ENCODE results near the gene SPAM1.
"Not testable (repeated sequence)": the region's sequence is repeated elsewhere in the genome, so short reads cannot be mapped to it uniquely, and the experiment has no call there.

Gene SPAM1

DNA sequence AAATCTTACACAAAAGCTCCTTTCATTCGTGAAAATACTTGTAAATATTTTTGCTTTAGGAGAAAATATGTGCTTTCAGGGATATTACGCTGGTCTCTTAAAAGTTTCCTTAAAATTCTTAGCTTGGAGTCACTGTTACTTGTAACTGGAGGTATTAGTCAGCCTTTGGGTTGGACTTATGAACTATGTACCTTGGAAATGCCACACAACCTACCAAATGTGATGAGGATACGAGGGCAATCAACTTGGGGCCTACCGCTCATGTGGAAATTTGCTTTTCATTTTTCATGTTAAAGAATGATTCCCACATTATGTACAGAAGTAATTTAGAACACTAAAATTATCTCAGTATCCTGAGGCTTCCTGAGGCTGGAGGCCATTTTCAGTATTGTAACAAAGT is 23.1 kb downstream of the SPAM1 start:
- DNase-seq (ENCODE audit: low read depth in 3 of 3, low spot score in 1 of 3): no peak

DNA sequence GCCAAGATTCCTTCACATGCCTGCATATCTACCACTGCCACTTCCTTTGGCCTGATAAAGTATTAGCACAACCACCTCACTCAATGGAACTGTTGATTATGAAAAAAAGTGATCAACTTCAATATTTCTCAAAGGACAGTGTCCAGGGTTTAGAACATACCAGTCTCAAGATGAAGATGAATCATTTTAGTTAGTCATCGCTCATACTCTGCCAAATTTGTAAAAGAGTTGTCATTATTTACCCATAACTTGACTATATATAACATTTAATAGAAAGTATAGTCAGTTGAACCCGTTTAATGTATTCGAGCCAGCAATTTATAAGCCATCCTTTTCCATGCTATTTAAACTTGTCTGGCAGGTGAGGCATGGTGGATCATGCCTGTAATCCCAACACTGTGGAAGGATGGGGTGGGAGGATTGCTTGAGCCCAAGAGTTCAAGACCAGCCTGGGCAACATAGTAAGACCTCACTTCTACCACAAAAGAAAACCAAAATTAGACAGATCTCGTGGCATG is 33.2 kb downstream of the SPAM1 start:
- DNase-seq (ENCODE audit: low read depth in 3 of 3, low spot score in 1 of 3): no peak

DNA sequence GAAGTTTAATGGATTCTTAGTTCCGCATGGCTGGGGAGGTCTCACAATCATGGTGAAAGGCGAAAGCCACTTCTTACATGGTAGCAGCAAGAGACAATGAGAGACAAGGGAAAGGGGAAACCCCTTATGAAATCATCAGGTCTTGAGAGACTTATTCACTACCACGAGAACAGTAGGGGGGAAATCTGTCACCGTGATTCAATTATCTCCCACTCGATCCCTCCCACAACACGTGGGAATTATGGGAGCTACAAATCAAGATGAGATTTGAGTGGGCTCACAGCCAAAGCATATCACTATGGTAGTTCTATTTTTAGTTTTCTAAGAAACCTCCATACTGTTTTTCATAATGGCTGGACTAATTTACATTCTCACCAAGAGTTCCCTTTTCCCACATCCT is 36.7 kb downstream of the SPAM1 start:
- no peak for DNase-seq (ENCODE audit: low read depth in 3 of 3, low spot score in 1 of 3)

DNA sequence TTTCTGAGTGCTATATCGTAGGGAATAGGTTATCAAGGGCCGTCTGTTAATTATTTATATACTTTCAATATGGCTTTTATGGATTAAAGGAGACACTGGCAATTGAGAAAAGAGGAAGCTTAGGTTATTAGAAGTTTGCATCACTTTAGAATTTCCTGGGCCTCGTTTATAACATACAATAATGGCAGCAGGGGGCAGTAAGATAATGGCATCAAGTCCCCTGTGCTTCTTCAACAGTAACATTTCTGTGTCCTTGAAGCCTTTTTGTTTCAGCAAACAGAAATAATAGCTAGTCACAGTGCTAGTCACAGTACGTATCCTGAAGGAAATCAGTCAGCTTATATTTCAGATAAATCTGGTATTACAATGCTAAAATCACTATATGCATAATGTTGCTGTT is 41.9 kb downstream of the SPAM1 start:
- no peak for DNase-seq (ENCODE audit: low read depth in 3 of 3, low spot score in 1 of 3)

DNA sequence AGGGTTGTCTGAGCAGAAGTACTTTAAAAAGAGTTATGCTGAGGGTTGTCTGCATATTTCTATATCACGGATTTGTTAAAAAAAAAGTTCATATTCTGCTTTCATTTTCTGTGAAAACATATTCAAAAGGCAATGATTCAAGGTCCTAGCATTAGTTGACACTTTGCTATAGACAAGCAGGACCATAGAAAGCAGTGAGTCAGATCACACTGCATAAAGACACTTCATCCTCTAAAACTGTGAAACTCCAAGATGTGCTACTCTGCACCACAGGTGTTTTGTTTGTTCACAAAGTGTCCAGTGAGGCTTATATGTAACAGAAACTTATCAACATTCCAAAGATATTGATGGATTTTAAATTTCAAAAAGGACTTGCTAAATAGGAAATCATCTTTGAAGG is 47.0 kb downstream of the SPAM1 start:
- DNase-seq (ENCODE audit: low read depth in 3 of 3, low spot score in 1 of 3): no peak

DNA sequence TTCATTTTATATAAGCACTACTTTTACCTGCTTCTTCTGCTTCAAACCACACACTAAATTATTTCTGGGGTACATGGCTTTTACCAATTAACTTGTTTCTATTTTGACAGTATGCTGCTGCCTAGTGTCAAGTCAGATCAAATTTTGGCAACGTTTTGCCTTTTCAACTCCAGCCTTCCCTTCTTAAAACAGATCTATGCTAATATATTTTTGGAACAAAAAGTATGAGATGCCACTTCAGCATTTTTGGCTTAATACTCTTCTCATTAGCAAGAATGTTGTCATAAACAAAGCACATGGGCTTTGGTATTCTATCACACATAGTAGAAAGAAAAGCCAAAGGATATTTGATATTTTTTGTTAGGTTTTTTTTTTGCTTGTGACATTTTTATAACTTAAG is 47.8 kb downstream of the SPAM1 start:
- DNase-seq (ENCODE audit: low read depth in 3 of 3, low spot score in 1 of 3): no peak

DNA sequence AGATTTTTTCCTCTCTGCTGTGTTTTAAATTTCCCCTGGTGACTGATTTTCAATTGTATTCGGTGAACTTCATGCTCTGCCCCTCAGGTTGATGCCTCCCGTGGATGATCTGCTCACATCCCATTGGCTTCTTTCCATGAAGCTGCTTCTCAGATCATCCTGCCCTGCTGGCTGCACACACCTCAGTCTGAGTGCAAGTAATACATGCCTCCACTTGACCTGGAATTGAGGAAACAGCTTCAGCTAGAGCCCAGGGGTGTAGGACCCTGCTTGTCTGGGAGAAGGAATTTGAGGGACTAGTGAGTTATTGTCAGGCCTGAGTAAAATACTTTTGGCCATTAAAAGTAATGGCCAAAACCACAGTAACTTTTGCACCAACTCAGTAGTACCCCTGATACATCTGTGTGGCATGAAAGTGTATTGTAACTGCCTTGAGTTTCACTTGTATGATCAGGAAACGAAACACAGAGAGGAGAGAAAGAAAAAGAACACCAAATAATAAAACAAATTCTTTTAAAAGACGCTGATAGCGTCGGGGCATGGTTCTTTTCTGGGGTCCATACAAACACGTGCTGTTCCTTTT is 49.4 kb downstream of the SPAM1 start:
- DNase-seq (ENCODE audit: low read depth in 3 of 3, low spot score in 1 of 3): no peak

DNA sequence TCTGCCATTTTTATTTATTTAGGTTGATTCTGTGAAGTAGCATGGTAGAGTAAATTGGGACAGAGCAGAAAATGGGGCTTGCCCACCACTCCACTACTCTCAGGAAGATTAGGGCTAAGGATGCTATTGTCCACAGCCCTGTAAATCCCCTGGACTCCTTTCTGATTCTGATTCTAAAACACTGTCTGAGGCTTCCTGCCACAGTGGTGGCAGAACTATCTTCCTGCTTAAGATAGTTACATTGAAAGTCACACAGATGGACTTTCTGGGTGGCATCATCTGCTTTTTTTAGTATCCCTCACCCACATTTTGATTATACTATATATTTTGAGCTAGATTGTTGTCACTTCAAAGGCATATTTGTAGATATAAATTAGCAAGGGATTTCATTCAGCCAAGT is 50.0 kb downstream of the SPAM1 start:
- DNase-seq (ENCODE audit: low read depth in 3 of 3, low spot score in 1 of 3): no peak

DNA sequence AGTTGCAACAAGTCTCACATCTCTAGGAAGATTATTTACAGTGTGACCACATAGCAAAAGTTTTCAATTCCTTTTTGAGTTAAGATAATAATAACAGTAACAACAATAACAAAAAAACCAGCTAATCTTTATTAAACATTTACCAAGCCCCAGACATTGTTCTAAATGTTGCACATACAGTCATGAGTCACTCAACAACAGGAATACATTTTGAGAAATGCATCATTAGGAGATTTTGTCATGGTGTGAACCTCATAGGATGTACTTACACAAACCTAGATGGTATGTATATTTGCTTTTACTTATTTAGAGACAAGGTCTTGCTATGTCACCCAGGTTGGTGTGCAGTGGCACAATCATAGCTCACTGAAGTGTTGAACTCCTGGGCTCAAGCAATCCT is 52.0 kb downstream of the SPAM1 start:
- DNase-seq (ENCODE audit: low read depth in 3 of 3, low spot score in 1 of 3): no peak

DNA sequence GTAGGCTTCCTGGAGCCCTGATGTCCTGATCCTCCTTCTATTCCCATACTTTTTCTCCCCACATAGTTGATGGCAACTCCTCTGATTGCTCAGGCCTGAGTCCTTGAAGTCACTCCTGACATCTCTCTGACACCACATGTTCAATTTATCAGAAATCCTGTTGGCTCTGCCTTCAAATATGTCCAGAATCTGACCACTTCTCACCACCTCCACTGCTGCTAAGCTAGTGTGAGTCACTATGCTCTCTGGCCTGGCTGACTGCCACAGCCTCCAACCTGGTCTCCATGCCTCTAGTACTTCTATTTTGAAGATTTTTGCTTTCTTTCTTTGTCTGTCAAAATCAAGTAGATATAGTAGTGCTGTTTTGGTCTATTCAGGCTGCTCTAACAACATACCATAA is 54.8 kb downstream of the SPAM1 start:
- DNase-seq (ENCODE audit: low read depth in 3 of 3, low spot score in 1 of 3): no peak

DNA sequence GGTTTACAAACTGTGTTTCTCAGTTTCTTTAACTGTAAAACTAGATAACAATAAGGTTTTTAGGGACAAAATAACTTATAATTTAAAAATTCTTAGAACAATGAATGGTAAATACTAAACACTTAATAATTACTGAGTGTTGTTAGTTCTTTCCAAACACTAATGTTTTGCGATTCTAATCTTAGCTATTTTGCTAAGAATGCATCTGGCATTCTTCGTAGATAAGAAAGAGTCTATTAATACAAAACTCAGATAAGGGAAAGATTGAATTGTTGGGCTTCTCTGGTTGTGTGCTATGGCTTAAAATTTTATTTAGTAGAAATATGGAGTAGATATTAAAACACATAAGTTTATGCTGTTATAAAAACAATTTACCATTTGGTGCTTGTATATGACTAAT is 62.4 kb downstream of the SPAM1 start:
- DNase-seq (ENCODE audit: low read depth in 3 of 3, low spot score in 1 of 3): no peak

DNA sequence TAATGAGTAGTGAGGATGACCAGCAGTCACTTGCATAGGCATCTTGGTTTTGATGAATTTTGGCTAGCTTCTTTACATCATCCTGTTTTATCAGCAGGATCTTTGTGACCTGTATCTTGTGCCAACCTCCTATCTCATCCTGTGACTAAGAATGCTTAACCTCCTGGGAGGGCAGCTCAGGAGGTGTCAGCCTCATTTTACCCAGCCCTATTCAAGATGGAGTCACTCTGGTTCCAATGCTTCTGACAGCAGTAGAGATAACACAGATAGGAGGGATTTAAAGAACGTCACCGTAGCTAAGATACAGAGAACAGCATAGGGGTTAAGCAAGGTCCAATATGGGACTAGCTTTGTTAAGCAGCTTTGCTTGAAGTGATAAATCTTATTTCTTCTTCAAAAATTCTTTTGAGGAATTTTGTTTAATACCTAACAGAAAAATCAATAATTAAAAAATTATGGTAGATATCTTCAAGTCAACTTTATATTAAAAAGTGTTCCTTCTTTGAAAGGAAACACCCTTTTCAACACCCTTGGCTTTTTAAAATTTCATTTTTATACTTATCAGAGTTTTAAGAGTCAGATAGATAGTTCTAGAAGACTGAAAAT is 68.0 kb downstream of the SPAM1 start:
- no peak for DNase-seq (ENCODE audit: low read depth in 3 of 3, low spot score in 1 of 3)

DNA sequence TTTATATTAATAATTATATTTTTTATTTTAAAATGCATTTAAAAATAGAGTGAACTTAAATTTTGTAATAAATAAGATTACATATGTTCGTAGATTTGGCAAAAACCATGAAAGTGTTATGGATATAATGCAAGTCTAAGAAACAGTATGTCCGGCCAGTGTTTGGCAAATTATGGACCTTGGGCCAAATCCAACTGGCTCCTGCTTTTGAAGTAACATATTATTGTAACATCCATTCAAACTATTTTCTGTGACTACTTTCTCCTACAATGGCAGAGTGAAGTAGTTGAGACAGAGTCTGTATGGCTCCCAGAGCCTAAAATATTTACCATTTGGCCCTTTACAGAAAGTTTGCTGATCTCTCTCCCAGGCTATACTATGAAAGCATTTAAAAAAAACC is 69.0 kb downstream of the SPAM1 start:
- DNase-seq (ENCODE audit: low read depth in 3 of 3, low spot score in 1 of 3): no peak

DNA sequence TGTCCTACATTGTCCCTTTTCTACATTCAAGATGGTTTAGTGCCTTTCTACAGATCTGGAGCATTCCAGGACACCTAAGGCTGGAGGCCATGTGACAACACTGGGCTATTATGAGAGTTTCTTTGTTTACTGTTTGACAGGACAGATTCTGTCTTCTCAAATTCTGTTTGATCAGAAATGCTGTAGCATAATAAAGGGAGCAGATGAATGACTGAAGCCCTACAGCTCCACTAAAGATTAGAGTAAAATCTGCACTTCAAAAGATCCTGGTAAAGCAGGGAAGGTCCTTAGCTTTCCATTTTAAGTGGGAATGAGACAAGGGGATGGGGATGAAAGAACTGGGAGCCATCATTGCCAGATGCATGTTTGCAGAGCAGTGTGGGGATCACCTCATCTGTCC is 69.4 kb downstream of the SPAM1 start:
- DNase-seq (ENCODE audit: low read depth in 3 of 3, low spot score in 1 of 3): no peak

DNA sequence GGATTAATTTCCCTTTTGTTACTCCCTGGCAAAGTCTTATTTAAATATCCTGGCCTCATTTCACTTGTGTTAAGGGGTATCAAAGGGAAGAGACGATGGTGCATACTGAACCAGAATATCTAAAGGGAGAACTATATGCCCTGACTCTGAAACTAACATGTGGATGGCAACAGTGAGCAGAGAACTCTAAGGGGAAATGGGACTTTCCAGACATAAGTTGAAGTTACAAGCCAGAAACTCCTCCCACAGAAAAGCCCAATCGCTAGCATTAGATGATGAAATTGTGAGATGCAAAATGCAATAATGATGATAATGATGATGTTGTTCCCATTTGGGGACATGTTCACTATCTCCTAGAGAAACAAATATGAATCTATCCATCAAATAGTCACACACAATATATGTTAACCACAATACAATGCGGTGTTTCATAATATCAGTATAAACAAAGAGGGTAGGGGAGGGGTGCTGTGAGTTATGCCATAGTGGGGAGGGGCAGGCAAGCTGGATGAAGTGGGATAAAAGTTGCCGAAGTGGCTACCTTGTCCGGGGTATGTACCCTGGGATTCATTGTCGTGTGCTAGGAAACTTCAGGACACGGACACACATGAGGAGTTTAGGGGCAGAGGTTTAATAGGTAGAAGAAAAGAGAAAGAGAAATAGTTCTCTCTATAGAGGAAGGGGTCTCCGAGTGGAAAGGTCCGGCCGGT is 70.7 kb downstream of the SPAM1 start:
- DNase-seq (ENCODE audit: low read depth in 3 of 3, low spot score in 1 of 3): no peak

DNA sequence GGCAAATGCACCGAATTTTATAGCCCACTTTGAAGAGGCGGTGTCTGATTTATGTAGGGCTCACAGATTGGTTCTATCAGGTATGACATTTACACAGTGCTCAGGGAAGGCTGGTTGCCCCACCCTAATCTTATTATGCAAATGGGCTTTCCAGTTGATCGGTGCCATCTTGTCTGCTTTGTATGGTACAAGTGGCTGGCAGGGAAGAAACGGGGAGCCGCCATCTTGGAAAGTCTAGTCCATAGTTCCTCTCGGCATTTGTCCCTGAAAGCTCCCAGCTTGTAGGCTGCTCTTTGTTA is 71.2 kb downstream of the SPAM1 start:
- no peak for DNase-seq (ENCODE audit: low read depth in 3 of 3, low spot score in 1 of 3)

DNA sequence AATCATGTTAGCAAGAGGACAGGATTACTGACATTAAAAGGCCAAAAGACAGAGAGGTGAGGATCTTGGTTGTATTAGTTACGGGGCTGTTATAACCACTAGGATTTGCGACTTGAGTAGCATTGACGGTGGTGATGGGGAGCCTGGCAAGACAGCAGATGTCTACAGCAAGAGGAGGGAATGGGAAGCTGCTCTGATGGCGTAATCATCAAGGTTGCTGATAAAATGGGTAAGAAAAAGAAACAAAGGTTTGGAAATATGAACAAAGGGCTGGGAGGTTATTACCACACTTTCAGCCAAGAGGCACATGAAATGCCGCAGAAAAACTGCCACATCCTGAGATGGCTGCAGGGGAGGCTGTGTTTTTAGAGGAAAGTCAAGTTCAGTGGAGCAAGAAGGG is 73.9 kb downstream of the SPAM1 start:
- no peak for DNase-seq (ENCODE audit: low read depth in 3 of 3, low spot score in 1 of 3)

DNA sequence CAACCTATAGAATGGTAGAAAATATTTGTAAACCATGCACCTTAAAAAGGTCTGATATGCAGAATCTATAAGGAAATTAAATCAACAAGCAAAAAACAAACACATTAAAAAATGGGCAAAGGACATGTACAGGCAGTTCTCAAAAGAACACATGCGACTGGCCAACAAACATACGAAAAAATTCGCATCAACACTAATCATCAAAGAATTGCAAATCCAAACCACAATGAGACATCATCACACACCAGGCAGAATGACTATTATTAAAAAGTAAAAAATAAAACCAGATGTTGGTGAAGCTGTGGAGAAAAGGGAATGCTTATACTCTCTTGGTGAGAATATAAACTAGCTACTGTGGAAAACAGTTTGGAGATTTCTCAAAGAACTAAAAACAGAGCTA is 74.7 kb downstream of the SPAM1 start:
- no peak for DNase-seq (ENCODE audit: low read depth in 3 of 3, low spot score in 1 of 3)

DNA sequence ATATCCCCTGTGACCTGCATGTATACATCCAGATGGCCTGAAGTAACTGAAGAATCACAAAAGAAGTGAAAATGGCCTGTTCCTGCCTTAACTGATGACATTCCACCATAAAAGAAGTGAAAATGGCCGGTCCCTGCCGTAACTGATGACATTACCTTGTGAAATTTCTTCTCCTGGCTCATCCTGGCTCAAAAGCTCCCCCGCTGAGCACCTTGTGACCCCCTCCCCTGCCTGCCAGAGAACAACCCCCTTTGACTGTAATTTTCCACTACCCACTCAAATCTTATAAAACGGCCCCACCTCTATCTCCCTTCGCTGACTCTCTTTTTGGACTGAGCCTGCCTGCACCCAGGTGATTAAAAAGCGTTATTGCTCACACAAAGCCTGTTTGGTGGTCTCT is 83.3 kb downstream of the SPAM1 start:
- DNase-seq (ENCODE audit: low read depth in 3 of 3, low spot score in 1 of 3): not testable (repeated sequence)

DNA sequence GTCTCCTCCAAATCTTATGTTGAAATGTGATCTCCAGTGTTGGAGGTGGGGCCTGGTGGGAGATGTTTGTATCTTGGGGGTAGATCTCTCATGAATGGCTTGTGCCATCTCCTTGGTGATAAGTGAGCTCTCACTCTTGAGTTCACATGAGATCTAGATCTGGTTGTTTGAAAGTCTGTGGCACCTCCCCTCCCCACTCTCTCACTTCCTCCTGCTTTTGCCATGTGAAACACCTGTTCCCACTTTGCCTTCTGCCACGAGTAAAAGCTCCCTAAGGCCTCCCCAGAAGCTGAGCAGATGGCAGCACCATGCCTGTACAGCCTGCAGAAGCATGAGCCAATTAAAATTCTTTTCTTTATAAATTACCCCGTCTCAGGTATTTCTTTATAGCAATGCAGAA is 84.3 kb downstream of the SPAM1 start:
- DNase-seq (ENCODE audit: low read depth in 3 of 3, low spot score in 1 of 3): no peak
